ENCODE results near the gene PRSS36.

- TF ChIP-seq CTCF (IDR thresholded peaks at IDR 0.05; ENCODE audit: poor library complexity, severe bottlenecking) = no peak
- TF ChIP-seq EZH2 (IDR thresholded peaks at IDR 0.05; ENCODE audit: borderline replicate concordance, insufficient read depth, low read length, poor library complexity, severe bottlenecking) = no peak
- TF ChIP-seq SMC3 (conservative IDR thresholded peaks at IDR 0.05; ENCODE audit: poor library complexity) = no peak
- no peak for TF ChIP-seq RAD21 (conservative IDR thresholded peaks at IDR 0.05)
Observed at GRCh38 chr16:31185339-31185738, 35.5 kb upstream of the PRSS36 start.

All from neural cell (in vitro differentiated cells).